GM18907 (cell line): ENCODE data around the gene SLC37A2.

Experiments used
- ATAC-seq: cut with Tn5 transposase; IDR thresholded peaks from one replicate; pipeline ENCODE4 v1.9.1; 2021; ENCODE audit warnings: mild to moderate bottlenecking, moderate library complexity; ENCODE audit not compliant: unreplicated experiment

The SLC37A2 gene

DNA sequence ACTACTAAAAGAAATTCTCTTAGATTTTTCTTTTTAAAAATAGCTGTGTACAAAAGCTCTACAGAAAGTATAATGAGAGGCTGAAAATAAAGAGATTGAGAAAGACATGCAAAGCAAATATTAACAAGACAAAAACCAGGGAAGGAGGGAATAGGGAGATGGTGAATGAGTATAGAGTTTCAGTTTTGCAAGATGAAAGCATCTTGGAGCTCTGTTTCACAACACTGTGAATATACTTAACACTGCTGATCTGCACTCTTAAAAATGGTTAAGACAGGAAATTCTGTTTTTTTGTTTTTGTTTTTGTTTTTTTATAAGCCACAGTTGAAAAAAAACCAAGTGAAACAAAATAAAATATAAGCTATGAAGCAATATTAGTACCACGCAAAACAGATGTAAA lies 42.8 kb downstream of the SLC37A2 start:
- ATAC-seq, result no peak

- no peak for ATAC-seq
These were observed 45.4 kb downstream of the SLC37A2 start for GRCh38 chr11:125108469-125108868.

DNA sequence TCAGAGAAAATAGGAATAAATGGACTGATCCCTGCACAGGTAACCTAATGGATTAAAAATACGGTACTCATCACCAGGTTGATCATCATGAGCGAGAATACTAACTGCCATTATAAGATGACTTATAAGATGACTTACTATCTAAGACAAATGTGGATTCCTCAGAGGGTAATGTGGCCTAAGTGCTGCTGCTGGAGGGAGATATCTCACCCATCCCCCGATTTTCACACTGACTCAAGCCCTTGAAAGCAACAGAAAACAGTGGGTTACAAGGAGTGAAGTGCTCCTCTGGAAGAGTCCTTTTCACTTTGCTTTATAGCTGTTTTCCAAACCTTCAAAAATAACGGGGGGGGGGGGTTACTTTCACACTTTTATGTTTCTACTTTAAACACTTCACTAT lies 47.4 kb downstream of the SLC37A2 start:
- no peak for ATAC-seq

DNA sequence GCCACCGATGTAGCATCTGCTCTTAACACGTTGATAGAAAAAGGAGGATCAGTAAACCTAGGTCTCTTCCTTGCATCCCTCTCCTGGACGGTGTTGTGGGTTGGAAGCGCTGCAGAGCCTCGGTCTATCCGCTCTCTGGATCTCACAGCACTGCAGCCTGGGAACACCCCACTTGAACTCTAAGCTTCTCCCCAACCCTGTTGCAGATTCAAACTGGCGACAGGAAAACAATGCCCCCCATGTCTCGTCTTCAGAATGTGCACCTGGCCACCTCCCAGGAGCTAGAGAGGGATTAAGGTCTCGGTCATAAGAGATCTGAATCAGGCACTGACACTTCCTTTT lies 47.9 kb downstream of the SLC37A2 start:
- no peak for ATAC-seq

GRCh38 chr11:125111343-125112207 lies 48.5 kb downstream of the SLC37A2 start, which contains the start of gene TMEM218:
TSS of gene TMEM218 (minus strand) at chr11:125111626. CDS start at chr11:125102241, 9,385 bp downstream.
- ATAC-seq, result peak; percentile 99

- no peak for ATAC-seq
These were observed 49.1 kb downstream of the SLC37A2 start for GRCh38 chr11:125112208-125112604.

- no peak for ATAC-seq
These were observed 51.4 kb downstream of the SLC37A2 start for GRCh38 chr11:125114518-125114917.

GRCh38 chr11:125117429-125117828 lies 54.3 kb downstream of the SLC37A2 start:
- no peak for ATAC-seq

DNA sequence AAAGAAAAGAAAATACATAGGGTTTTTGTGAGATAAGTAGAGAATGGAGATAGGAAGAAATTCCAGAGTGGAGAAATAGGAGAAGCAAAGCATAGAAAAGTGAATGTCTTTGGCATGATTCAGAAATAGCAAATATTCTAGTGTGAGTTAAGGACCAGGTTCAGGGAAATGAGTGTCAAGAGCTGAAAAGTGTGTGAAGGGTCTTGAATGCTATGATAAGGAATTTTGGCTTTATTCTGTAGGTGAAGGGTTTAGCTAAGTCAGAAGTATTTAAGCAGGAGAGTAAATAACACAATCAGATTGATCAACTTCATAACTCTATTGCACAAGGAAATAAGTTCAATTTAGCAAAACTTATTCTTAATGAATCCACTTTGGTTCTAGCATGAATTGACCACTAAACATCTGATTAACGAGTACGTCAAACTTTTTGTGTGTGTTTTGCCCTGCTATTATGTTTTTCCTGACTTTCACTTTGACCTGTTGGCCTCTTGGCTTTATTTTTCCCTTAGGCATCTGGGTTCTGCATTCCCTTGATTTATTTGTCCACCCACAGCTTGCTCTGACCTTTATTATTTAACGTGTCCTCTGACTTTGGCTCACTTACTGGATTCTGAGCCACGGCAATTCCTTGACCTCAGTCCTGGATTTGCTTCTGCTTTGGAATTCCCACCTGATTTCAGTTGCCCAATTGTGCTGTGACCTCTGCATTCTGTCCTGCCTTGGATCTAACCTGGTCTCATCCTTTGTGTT lies 60.3 kb downstream of the SLC37A2 start:
- no peak for ATAC-seq

- no peak for ATAC-seq
These were observed 61.0 kb downstream of the SLC37A2 start for GRCh38 chr11:125123947-125124617.

GRCh38 chr11:125124618-125124992 lies 61.5 kb downstream of the SLC37A2 start:
- no peak for ATAC-seq

GRCh38 chr11:125128450-125128849 lies 65.3 kb downstream of the SLC37A2 start:
- ATAC-seq, result no peak

- ATAC-seq, result no peak
These were observed 66.3 kb downstream of the SLC37A2 start for GRCh38 chr11:125129316-125129993.

DNA sequence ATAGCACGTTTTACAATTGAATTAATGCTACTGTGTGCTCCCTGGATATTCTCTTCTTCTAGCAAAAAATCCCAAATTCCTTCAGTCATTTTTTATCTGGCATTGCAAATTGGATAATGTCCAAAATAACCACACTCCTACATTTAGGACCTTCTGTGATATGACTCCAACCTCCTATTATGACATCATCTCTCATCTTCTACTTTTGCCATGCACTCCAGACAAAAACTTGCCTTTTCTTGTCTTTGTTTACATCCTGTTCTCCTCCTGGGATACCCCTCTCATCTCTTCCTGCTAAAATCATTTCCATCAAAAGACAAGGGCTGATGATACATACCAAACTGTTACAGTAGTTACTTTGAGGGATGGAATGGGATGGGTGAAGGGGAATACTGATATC lies 69.0 kb downstream of the SLC37A2 start:
- no peak for ATAC-seq

- no peak for ATAC-seq
These were observed 69.5 kb downstream of the SLC37A2 start for GRCh38 chr11:125132596-125132995.

DNA sequence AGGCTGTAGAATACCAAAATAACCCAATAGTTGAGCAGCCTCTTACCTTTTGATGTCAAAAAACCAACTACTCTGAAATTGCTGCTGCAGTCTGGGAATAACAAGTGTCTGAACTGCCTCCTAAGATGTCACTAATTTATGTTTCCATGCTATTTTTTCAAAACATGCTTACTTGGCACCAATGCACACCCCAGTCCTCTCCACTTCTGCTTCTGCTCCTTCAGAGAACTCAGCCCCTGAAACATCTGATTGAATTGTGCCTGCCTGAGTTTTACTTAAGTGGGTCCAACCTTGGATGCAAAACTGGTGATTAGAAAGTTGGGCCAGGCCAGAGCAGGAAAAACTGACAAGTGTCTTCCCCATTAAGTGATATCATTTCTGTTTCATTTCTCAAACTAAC lies 72.9 kb downstream of the SLC37A2 start:
- no peak for ATAC-seq

- ATAC-seq, result no peak
These were observed 75.9 kb downstream of the SLC37A2 start for GRCh38 chr11:125138966-125139365.

GRCh38 chr11:125139778-125140177 lies 76.7 kb downstream of the SLC37A2 start:
- no peak for ATAC-seq
